WTC11 (cell line): ENCODE results near the gene GNA14. TPM values are rescaled to one million over a fixed set of nuclear protein-coding genes. Genes with fewer than 3 reads are reported as not detected.

Experiments used
- ATAC-seq: fragments of 200-7000 bp; cut with Tn5 transposase; 2 replicates; pipeline ENCODE4 v1.10.0; 2021; ENCODE audit warnings: mild to moderate bottlenecking, moderate library complexity
- CTCF ChIA-PET: fragments of 300-600 bp; sonication (Branson Sonifier 250); formaldehyde crosslinking; loops from one replicate; lab custom pipeline; 2021; ENCODE audit warnings: antibody characterized with exemption; lab: Charles Lee
- POLR2A ChIA-PET: fragments of 350-600 bp; sonication (Branson Sonifier 250); formaldehyde crosslinking; loops from one replicate; lab custom pipeline; 2021; ENCODE audit warnings: antibody characterized with exemption; lab: Charles Lee
- DNase-seq: peaks from one replicate; pipeline ENCODE4 v3.0.0; 2021; ENCODE audit warnings: low spot score
- H3K27ac Mint-ChIP-seq: 2 replicates; pipeline ENCODE4 v1.8.0; 2021; ENCODE audit warnings: mixed read lengths
- H3K27me3 Mint-ChIP-seq: 2 replicates; pipeline ENCODE4 v1.8.0; 2021; ENCODE audit warnings: low read depth, mild to moderate bottlenecking, moderate library complexity, mixed read lengths
- H3K36me3 Mint-ChIP-seq: 2 replicates; pipeline ENCODE4 v1.8.0; 2021; ENCODE audit warnings: mixed read lengths
- H3K4me1 Mint-ChIP-seq: 2 replicates; pipeline ENCODE4 v1.8.0; 2022; ENCODE audit warnings: mixed read lengths
- H3K4me3 Mint-ChIP-seq: 2 replicates; pipeline ENCODE4 v1.8.0; 2021; ENCODE audit warnings: mild to moderate bottlenecking, moderate library complexity, mixed read lengths
- H3K9me3 Mint-ChIP-seq: 2 replicates; pipeline ENCODE4 v1.8.0; 2021; ENCODE audit warnings: mixed read lengths
- CREM ChIP-seq: sonication (generic); formaldehyde crosslinking; IDR thresholded peaks from 2 replicates; pipeline ENCODE4 v1.8.1; 2022; ENCODE audit warnings: mild to moderate bottlenecking, missing genetic modification reagents, moderate library complexity
- ETV6 ChIP-seq: sonication (generic); formaldehyde crosslinking; IDR thresholded peaks from 2 replicates; pipeline ENCODE4 v1.8.1; 2022; ENCODE audit warnings: mild to moderate bottlenecking, missing genetic modification reagents
- GRHL2 ChIP-seq: fragments of 250-450 bp; sonication (Bioruptor Pico); IDR thresholded peaks from 2 replicates; pipeline ENCODE4 v1.8.0; 2022; ENCODE audit warnings: mild to moderate bottlenecking, moderate library complexity; ENCODE audit not compliant: insufficient replicate concordance, severe bottlenecking
- KAT7 ChIP-seq: sonication (generic); formaldehyde crosslinking; IDR thresholded peaks from 2 replicates; pipeline ENCODE4 v1.8.1; 2023; ENCODE audit warnings: missing genetic modification reagents, mild to moderate bottlenecking, borderline replicate concordance
- MYBL2 ChIP-seq: sonication (generic); formaldehyde crosslinking; IDR thresholded peaks from 2 replicates; pipeline ENCODE4 v1.8.1; 2023; ENCODE audit warnings: mild to moderate bottlenecking, moderate library complexity, missing genetic modification reagents
- SOX15 ChIP-seq: fragments of 250-450 bp; sonication (Bioruptor Pico); IDR thresholded peaks from 2 replicates; pipeline ENCODE4 v1.9.0; 2021; ENCODE audit warnings: mild to moderate bottlenecking
- ZNF219 ChIP-seq: sonication (generic); formaldehyde crosslinking; IDR thresholded peaks from 2 replicates; pipeline ENCODE4 v1.8.0; 2023; ENCODE audit warnings: missing genetic modification reagents, mild to moderate bottlenecking, borderline replicate concordance
- total RNA-seq: library from RNA; stranded (reverse); gene quantifications from 3 replicates; pipeline ENCODE4 v1.2.3, GENCODE V29; 2021
- TF ChIP-seq, protein P1 (sequence below): sonication (generic); formaldehyde crosslinking; IDR thresholded peaks from 2 replicates; pipeline ENCODE4 v1.8.0; 2023; ENCODE audit warnings: missing genetic modification reagents, mild to moderate bottlenecking, borderline replicate concordance
- TF ChIP-seq, protein P2 (sequence below): sonication (generic); formaldehyde crosslinking; IDR thresholded peaks from 2 replicates; pipeline ENCODE4 v1.8.0; 2022; ENCODE audit warnings: missing genetic modification reagents
- TF ChIP-seq, protein P3 (sequence below): fragments of 200-600 bp; IDR thresholded peaks from 2 replicates; pipeline ENCODE4 v1.8.0; 2022; ENCODE audit warnings: antibody characterized with exemption
- TF ChIP-seq, protein P4 (sequence below): sonication (generic); formaldehyde crosslinking; IDR thresholded peaks from 2 replicates; pipeline ENCODE4 v1.8.1; 2023; ENCODE audit warnings: mild to moderate bottlenecking, missing genetic modification reagents

The GNA14 gene
- total RNA-seq, 1 experiment from 2014 or later: 26.7 TPM

DNA sequence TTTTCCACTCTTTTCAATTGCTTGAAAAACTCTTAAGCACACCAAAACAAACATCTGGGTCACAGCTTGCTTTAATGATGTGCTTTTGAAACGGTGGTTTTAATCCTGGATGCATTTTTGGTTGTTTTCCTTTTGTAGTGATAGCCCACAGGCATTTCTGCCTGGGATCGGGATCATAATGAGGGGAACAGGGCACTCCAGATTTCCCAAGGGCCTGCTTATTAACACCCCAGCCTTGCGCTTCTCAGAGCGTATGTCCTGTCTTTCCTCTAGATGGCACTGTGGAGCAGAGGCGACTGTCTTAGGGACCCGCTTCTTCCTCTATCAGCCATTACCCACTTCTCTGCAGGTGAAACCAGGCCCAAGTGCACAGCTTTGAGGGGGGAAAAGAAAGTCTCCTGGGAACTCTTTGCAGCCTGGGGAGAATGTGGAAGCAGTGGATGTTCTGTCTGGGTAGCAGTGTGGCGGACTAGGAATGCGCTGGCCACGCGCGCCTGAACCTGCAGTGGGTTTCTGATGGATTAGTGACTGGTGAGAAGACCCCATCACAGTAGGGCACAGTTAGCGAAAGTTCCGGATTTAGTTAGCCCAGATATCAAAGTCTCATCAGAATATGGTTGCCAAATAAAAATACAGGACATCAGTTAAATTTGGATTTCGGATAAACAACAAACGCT, 190.1 kb downstream of the GNA14 start:
- 0 out of 2 replicates have a peak, but pooled peaks cover 7% of the 10 kb centered on the region for H3K9me3 Mint-ChIP-seq
- H3K27ac Mint-ChIP-seq: peak overlapping the region; percentile 4; the same call in 1 of the 2 replicates
- DNase-seq: peak; percentile 79
- H3K4me3 Mint-ChIP-seq: no peak overlapping the region
- TF ChIP-seq, protein P1, sequence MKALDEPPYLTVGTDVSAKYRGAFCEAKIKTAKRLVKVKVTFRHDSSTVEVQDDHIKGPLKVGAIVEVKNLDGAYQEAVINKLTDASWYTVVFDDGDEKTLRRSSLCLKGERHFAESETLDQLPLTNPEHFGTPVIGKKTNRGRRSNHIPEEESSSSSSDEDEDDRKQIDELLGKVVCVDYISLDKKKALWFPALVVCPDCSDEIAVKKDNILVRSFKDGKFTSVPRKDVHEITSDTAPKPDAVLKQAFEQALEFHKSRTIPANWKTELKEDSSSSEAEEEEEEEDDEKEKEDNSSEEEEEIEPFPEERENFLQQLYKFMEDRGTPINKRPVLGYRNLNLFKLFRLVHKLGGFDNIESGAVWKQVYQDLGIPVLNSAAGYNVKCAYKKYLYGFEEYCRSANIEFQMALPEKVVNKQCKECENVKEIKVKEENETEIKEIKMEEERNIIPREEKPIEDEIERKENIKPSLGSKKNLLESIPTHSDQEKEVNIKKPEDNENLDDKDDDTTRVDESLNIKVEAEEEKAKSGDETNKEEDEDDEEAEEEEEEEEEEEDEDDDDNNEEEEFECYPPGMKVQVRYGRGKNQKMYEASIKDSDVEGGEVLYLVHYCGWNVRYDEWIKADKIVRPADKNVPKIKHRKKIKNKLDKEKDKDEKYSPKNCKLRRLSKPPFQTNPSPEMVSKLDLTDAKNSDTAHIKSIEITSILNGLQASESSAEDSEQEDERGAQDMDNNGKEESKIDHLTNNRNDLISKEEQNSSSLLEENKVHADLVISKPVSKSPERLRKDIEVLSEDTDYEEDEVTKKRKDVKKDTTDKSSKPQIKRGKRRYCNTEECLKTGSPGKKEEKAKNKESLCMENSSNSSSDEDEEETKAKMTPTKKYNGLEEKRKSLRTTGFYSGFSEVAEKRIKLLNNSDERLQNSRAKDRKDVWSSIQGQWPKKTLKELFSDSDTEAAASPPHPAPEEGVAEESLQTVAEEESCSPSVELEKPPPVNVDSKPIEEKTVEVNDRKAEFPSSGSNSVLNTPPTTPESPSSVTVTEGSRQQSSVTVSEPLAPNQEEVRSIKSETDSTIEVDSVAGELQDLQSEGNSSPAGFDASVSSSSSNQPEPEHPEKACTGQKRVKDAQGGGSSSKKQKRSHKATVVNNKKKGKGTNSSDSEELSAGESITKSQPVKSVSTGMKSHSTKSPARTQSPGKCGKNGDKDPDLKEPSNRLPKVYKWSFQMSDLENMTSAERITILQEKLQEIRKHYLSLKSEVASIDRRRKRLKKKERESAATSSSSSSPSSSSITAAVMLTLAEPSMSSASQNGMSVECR (CRISPR knock-in tag): no peak
- no peak for TF ChIP-seq ZNF219 (CRISPR knock-in tag)
- TF ChIP-seq, protein P2, sequence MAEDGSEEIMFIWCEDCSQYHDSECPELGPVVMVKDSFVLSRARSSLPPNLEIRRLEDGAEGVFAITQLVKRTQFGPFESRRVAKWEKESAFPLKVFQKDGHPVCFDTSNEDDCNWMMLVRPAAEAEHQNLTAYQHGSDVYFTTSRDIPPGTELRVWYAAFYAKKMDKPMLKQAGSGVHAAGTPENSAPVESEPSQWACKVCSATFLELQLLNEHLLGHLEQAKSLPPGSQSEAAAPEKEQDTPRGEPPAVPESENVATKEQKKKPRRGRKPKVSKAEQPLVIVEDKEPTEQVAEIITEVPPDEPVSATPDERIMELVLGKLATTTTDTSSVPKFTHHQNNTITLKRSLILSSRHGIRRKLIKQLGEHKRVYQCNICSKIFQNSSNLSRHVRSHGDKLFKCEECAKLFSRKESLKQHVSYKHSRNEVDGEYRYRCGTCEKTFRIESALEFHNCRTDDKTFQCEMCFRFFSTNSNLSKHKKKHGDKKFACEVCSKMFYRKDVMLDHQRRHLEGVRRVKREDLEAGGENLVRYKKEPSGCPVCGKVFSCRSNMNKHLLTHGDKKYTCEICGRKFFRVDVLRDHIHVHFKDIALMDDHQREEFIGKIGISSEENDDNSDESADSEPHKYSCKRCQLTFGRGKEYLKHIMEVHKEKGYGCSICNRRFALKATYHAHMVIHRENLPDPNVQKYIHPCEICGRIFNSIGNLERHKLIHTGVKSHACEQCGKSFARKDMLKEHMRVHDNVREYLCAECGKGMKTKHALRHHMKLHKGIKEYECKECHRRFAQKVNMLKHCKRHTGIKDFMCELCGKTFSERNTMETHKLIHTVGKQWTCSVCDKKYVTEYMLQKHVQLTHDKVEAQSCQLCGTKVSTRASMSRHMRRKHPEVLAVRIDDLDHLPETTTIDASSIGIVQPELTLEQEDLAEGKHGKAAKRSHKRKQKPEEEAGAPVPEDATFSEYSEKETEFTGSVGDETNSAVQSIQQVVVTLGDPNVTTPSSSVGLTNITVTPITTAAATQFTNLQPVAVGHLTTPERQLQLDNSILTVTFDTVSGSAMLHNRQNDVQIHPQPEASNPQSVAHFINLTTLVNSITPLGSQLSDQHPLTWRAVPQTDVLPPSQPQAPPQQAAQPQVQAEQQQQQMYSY (CRISPR knock-in tag): no peak
- TF ChIP-seq, protein P3, sequence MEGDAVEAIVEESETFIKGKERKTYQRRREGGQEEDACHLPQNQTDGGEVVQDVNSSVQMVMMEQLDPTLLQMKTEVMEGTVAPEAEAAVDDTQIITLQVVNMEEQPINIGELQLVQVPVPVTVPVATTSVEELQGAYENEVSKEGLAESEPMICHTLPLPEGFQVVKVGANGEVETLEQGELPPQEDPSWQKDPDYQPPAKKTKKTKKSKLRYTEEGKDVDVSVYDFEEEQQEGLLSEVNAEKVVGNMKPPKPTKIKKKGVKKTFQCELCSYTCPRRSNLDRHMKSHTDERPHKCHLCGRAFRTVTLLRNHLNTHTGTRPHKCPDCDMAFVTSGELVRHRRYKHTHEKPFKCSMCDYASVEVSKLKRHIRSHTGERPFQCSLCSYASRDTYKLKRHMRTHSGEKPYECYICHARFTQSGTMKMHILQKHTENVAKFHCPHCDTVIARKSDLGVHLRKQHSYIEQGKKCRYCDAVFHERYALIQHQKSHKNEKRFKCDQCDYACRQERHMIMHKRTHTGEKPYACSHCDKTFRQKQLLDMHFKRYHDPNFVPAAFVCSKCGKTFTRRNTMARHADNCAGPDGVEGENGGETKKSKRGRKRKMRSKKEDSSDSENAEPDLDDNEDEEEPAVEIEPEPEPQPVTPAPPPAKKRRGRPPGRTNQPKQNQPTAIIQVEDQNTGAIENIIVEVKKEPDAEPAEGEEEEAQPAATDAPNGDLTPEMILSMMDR: peak; percentile 81
- no peak for TF ChIP-seq GRHL2 (CRISPR knock-in tag)
- no peak for TF ChIP-seq SOX15
- no peak for TF ChIP-seq CREM
- no peak for TF ChIP-seq MYBL2 (CRISPR knock-in tag)
- 0 out of 2 replicates have a peak, but pooled peaks have one; percentile 16 for TF ChIP-seq ETV6 (CRISPR knock-in tag)
- TF ChIP-seq KAT7: no peak
- TF ChIP-seq, protein P4, sequence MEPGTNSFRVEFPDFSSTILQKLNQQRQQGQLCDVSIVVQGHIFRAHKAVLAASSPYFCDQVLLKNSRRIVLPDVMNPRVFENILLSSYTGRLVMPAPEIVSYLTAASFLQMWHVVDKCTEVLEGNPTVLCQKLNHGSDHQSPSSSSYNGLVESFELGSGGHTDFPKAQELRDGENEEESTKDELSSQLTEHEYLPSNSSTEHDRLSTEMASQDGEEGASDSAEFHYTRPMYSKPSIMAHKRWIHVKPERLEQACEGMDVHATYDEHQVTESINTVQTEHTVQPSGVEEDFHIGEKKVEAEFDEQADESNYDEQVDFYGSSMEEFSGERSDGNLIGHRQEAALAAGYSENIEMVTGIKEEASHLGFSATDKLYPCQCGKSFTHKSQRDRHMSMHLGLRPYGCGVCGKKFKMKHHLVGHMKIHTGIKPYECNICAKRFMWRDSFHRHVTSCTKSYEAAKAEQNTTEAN (CRISPR knock-in tag): no peak
- peaks cover 66% of the 10 kb centered on the region for H3K4me1 Mint-ChIP-seq
- ChIA-PET CTCF (interaction anchor here (0.6 to 7.2 kb wide), 22 partner anchors 9 to 664 kb away, joined by 3 to 80 read pairs (median 4); partner anchors contain the start of gene GNA14), POLR2A (interaction anchor here (1.4 kb wide), 1 partner anchor 24 kb away, joined by 3 read pairs; no protein-coding TSS in a partner anchor)
- peak; percentile 82 for ATAC-seq
- peaks cover 7% of the 10 kb centered on the region; the same call in 1 of the 2 replicates for H3K36me3 Mint-ChIP-seq
- no peaks in the 10 kb centered on the region for H3K27me3 Mint-ChIP-seq
